Stomach (tissue), 4 donors: Measurements from ENCODE around the gene URB1.

Source experiments
- CTCF ChIP-seq, 7 experiments: fragments of 450-650 bp in 4 of 7; fragments of 200-600 bp in 3 of 7; sonication (generic) in 3 of 7; IDR thresholded peaks; one replicate each; pipeline ENCODE4 v1.5.1; 2016 to 2019; ENCODE audit warnings: antibody characterized with exemption in 7 of 7, control low read depth in 2 of 7, mild to moderate bottlenecking in 1 of 7
- EP300 ChIP-seq: sonication (generic); formaldehyde crosslinking; IDR thresholded peaks from one replicate; pipeline ENCODE4 v1.6.1; 2017; ENCODE audit warnings: antibody characterized with exemption
- POLR2A ChIP-seq, 4 donors: fragments of 450-650 bp; IDR thresholded peaks; one replicate each; pipeline ENCODE4 v1.6.1; 2016; ENCODE audit warnings: antibody characterized with exemption in 4 of 4, control low read depth in 2 of 4, mild to moderate bottlenecking in 1 of 4, moderate library complexity in 1 of 4
- POLR2AphosphoS5 ChIP-seq, 3 donors: sonication (generic); formaldehyde crosslinking; IDR thresholded peaks; one replicate each; pipeline ENCODE4 v1.6.1; 2016; ENCODE audit warnings: antibody characterized with exemption in 3 of 3

DNA sequence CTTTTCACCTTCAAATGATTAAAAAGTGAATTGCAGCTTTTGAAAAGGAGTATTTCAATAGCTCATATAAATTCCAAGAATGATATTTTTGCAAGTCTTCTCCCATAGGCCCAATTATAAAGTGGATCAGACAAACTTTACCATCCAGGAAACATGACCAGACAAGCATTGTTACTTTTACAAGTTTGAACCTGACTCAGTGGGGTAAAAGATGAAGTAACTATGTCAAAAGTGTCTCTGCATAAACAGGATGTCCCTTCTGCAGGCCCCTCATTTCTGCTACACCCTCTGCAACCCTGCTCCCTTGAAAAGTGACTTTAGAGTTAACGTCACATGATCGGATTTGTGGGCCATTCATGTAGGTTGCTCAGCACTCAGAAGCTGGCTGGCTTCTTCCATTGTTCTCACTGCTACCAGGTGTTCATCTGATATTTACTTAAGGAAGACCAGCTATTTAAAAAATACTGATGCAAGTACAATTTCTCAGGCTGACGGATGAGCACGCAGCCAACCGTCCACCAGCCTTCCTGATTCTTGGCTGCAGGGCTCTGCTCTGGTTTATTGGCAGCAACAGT, 32.3 kb downstream of the URB1 start:
- TF ChIP-seq CTCF (IDR thresholded peaks at IDR 0.05) (no peak), POLR2A (IDR thresholded peaks at IDR 0.05) (no peak), POLR2AphosphoS5 (IDR thresholded peaks at IDR 0.05) (no peak), EP300 (no peak)
